ENCODE measurements around the gene SGCD. TPM values are rescaled to one million over a fixed set of nuclear protein-coding genes. Genes with fewer than 3 reads are reported as not detected.

The SGCD gene
- total and polyA plus RNA-seq, 2 of the 4 experiments (the other 2 are of a cell fraction) = 5.8 to 10.6 TPM

DNA sequence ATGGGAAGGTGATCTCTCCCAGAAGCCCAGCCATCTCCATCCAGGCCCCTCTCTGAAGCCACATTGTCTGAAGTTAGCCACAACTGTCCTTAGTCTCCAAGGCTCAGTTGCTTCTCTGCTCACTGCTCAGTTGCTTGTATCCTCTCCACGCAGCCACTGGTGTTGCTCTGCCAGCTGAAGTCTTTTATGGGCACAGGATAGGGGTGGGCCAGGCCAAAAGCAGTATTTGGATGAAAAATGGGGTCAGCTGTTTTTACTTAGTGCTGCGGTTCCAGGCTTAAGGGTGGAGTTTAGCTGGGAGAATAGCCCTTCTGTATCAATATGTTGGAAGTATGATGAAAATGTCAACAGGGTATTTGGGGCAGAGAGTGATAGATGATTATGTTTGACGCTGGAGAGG, 354.3 kb downstream of the SGCD start:
- no peak overlapping the region for H3K4me3 ChIP-seq (ENCODE audit: insufficient read depth, low read depth, low read length)
- H3K9ac ChIP-seq (ENCODE audit: low read depth, low read length) = no peak overlapping the region
- no peaks in the 10 kb centered on the region for H3K9me3 ChIP-seq (ENCODE audit: control insufficient read depth, insufficient read depth, low read length)
- H2BK20ac ChIP-seq (ENCODE audit: low read depth, low read length) = no peak overlapping the region
- no peak overlapping the region for H3K14ac ChIP-seq (replicated peaks; ENCODE audit: low read depth, low read length)
- no peak overlapping the region for H3K18ac ChIP-seq (ENCODE audit: low read depth, low read length)
- TF ChIP-seq, protein P1, sequence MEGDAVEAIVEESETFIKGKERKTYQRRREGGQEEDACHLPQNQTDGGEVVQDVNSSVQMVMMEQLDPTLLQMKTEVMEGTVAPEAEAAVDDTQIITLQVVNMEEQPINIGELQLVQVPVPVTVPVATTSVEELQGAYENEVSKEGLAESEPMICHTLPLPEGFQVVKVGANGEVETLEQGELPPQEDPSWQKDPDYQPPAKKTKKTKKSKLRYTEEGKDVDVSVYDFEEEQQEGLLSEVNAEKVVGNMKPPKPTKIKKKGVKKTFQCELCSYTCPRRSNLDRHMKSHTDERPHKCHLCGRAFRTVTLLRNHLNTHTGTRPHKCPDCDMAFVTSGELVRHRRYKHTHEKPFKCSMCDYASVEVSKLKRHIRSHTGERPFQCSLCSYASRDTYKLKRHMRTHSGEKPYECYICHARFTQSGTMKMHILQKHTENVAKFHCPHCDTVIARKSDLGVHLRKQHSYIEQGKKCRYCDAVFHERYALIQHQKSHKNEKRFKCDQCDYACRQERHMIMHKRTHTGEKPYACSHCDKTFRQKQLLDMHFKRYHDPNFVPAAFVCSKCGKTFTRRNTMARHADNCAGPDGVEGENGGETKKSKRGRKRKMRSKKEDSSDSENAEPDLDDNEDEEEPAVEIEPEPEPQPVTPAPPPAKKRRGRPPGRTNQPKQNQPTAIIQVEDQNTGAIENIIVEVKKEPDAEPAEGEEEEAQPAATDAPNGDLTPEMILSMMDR (conservative IDR thresholded peaks at IDR 0.05; ENCODE audit: low read depth, low read length) = no peak
- TF ChIP-seq CHD1 (IDR thresholded peaks at IDR 0.05; ENCODE audit: low read depth, low read length) (no peak), RAD21 (IDR thresholded peaks at IDR 0.05; ENCODE audit: low read length) (no peak), NFE2L2 (IDR thresholded peaks at IDR 0.05; ENCODE audit: low read depth, low read length) (no peak), MXI1 (IDR thresholded peaks at IDR 0.05; ENCODE audit: borderline replicate concordance, low read depth, low read length) (no peak), POLR2A (IDR thresholded peaks at IDR 0.05; ENCODE audit: low read depth, low read length) (no peak), BHLHE40 (IDR thresholded peaks at IDR 0.05; ENCODE audit: low read depth, low read length) (no peak), FOS (IDR thresholded peaks at IDR 0.05; ENCODE audit: low read depth, low read length) (no peak), MAFK (IDR thresholded peaks at IDR 0.05; ENCODE audit: low read depth, low read length) (no peak), RFX5 (IDR thresholded peaks at IDR 0.05; ENCODE audit: low read depth, low read length) (no peak), SMC3 (IDR thresholded peaks at IDR 0.05; ENCODE audit: low read depth, low read length) (no peak), CEBPB (IDR thresholded peaks at IDR 0.05; ENCODE audit: low read depth, low read length) (no peak), RCOR1 (IDR thresholded peaks at IDR 0.05; ENCODE audit: insufficient replicate concordance, low read length) (no peak), MAZ (IDR thresholded peaks at IDR 0.05; ENCODE audit: borderline replicate concordance, low read depth, low read length) (no peak)
- TF ChIP-seq, protein P2, sequence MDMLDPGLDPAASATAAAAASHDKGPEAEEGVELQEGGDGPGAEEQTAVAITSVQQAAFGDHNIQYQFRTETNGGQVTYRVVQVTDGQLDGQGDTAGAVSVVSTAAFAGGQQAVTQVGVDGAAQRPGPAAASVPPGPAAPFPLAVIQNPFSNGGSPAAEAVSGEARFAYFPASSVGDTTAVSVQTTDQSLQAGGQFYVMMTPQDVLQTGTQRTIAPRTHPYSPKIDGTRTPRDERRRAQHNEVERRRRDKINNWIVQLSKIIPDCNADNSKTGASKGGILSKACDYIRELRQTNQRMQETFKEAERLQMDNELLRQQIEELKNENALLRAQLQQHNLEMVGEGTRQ (IDR thresholded peaks at IDR 0.05; ENCODE audit: low read depth, low read length) = no peak
- TF ChIP-seq, protein P3, sequence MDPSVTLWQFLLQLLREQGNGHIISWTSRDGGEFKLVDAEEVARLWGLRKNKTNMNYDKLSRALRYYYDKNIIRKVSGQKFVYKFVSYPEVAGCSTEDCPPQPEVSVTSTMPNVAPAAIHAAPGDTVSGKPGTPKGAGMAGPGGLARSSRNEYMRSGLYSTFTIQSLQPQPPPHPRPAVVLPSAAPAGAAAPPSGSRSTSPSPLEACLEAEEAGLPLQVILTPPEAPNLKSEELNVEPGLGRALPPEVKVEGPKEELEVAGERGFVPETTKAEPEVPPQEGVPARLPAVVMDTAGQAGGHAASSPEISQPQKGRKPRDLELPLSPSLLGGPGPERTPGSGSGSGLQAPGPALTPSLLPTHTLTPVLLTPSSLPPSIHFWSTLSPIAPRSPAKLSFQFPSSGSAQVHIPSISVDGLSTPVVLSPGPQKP (IDR thresholded peaks at IDR 0.05; ENCODE audit: borderline replicate concordance, low read depth, low read length) = no peak
- H3K27me3 ChIP-seq (ENCODE audit: control insufficient read depth, insufficient read depth, low read length) = no peaks in the 10 kb centered on the region
- no peak overlapping the region for H2AFZ ChIP-seq (replicated peaks; ENCODE audit: low read length, poor library complexity)
- H2BK5ac ChIP-seq (ENCODE audit: low read depth, low read length, poor library complexity, severe bottlenecking) = no peak overlapping the region
- dilution Hi-C loops (cut with HindIII; ENCODE audit: low sequenced_read_pairs, unreplicated experiment) (no loop called here), intact Hi-C loops (cut with micrococcal nuclease) (no loop called here), in situ Hi-C loops (cut with MboI; ENCODE audit: low sequenced_read_pairs) (no loop called here)
- ATAC-seq (ENCODE audit: low read depth) = no peak
- no peak overlapping the region for H2AK9ac ChIP-seq (replicated peaks; ENCODE audit: low read depth, low read length, poor library complexity)
- ChIA-PET POLR2A (ENCODE audit: unreplicated experiment) (no interaction called here), CTCF (no interaction called here)
- BruUV-seq (replicated peaks) = no TSS peak
- no peaks in the 10 kb centered on the region; the same call in 1 of the 2 replicates for H3K9me1 ChIP-seq (ENCODE audit: insufficient read depth, low read length)
- H4K5ac ChIP-seq (ENCODE audit: low read depth, low read length) = no peak overlapping the region
- H4K20me1 ChIP-seq (ENCODE audit: insufficient read depth, low read length) = no peaks in the 10 kb centered on the region
- no peaks in the 10 kb centered on the region for H3K36me3 ChIP-seq (ENCODE audit: control insufficient read depth, insufficient read depth, low read length)
- H3K4me2 ChIP-seq (ENCODE audit: low read depth, low read length) = no peak overlapping the region
- H3K4ac ChIP-seq (ENCODE audit: low read depth, low read length) = no peak overlapping the region
- H3K27ac ChIP-seq (ENCODE audit: insufficient read depth, low read length) = no peak overlapping the region
- DNase-seq = no peak
- no peak overlapping the region for H3K56ac ChIP-seq (ENCODE audit: extremely low read depth, insufficient read depth, low read length)
- no peaks in the 10 kb centered on the region for H3K4me1 ChIP-seq (ENCODE audit: control insufficient read depth, insufficient read depth, low read length)
- H3K79me1 ChIP-seq (ENCODE audit: low read depth in 1 of 2, low read length in 2 of 2) = no peaks in the 10 kb centered on the region
- H4K8ac ChIP-seq (ENCODE audit: low read depth in 2 of 2, low read length in 2 of 2) = no peak overlapping the region
- no peak overlapping the region for H3K23ac ChIP-seq (ENCODE audit: low read depth, low read length)
- H2BK120ac ChIP-seq (ENCODE audit: low read depth, low read length) = no peak overlapping the region
- 67% methylated on average over 1 of the region's 3 CpGs; no CpG with 5 or more reads in 1 of the 2 experiments for WGBS, 2 experiments (ENCODE audit: extremely low coverage in 2 of 2, insufficient read length in 1 of 2)
- H4K91ac ChIP-seq (ENCODE audit: insufficient read depth, low read depth, low read length) = no peak overlapping the region
- H2BK15ac ChIP-seq (ENCODE audit: low read depth, low read length) = no peak overlapping the region
- H2AK5ac ChIP-seq (ENCODE audit: low read depth, low read length) = no peak overlapping the region

Measured in IMR-90 (cell line).